IMR-90 (cell line): ENCODE measurements around the gene RAP1GAP2. TPM values are rescaled to one million over a fixed set of nuclear protein-coding genes. Genes with fewer than 3 reads are reported as not detected.

Experiments used
- ATAC-seq: fragments of 200-7000 bp; cut with Tn5 transposase; 2 replicates; pipeline ENCODE4 v1.9.1; 2020; ENCODE audit warnings: low read depth, mild to moderate bottlenecking, moderate library complexity
- BruUV-seq: library from RNA; stranded (reverse); fragments of 400-500 nt; replicated peaks from 2 replicates; lab custom pipeline; 2021; lab: Mats Ljungman, UMichigan
- CTCF ChIA-PET: fragments of 300-600 bp; formaldehyde crosslinking; extraction: SDS; loops from one replicate; lab custom pipeline; 2021; ENCODE audit warnings: antibody characterized with exemption; lab: Yijun Ruan, JAX
- POLR2A ChIA-PET: fragments of 300-600 bp; sonication (Branson Sonifier 250); formaldehyde crosslinking; loops from one replicate; lab custom pipeline; 2022; ENCODE audit warnings: antibody characterized with exemption; ENCODE audit not compliant: unreplicated experiment; lab: Charles Lee
- DNase-seq: peaks from one replicate; pipeline ENCODE4 v3.0.0; 2013
- H2AFZ ChIP-seq: replicated peaks from 2 replicates; pipeline ENCODE3; 2013; ENCODE audit warnings: low read length, mild to moderate bottlenecking; ENCODE audit not compliant: poor library complexity
- H2AK5ac ChIP-seq: 2 replicates; pipeline ENCODE4 v1.6.1; 2013; ENCODE audit warnings: low read depth, low read length, inconsistent platforms
- H2AK9ac ChIP-seq: replicated peaks from 2 replicates; pipeline ENCODE3; 2013; ENCODE audit warnings: mild to moderate bottlenecking, low read depth, low read length, moderate library complexity; ENCODE audit not compliant: poor library complexity
- H2BK120ac ChIP-seq: 2 replicates; pipeline ENCODE4 v1.6.1; 2013; ENCODE audit warnings: low read depth, low read length, inconsistent platforms
- H2BK15ac ChIP-seq: 3 replicates; pipeline ENCODE4 v1.6.1; 2013; ENCODE audit warnings: low read depth, low read length, inconsistent platforms
- H2BK20ac ChIP-seq: 2 replicates; pipeline ENCODE4 v1.6.1; 2013; ENCODE audit warnings: low read depth, mild to moderate bottlenecking, inconsistent platforms, low read length, moderate library complexity
- H2BK5ac ChIP-seq: 2 replicates; pipeline ENCODE4 v1.6.1; 2013; ENCODE audit warnings: mild to moderate bottlenecking, low read depth, low read length, inconsistent platforms; ENCODE audit not compliant: poor library complexity, severe bottlenecking
- H3K14ac ChIP-seq: replicated peaks from 2 replicates; pipeline ENCODE4 v1.6.1; 2013; ENCODE audit warnings: low read depth, low read length, inconsistent platforms
- H3K18ac ChIP-seq: 2 replicates; pipeline ENCODE4 v1.6.1; 2013; ENCODE audit warnings: low read depth, low read length, control low read depth
- H3K23ac ChIP-seq: 2 replicates; pipeline ENCODE4 v1.6.1; 2013; ENCODE audit warnings: low read depth, low read length, inconsistent platforms
- H3K27ac ChIP-seq: 2 replicates; pipeline ENCODE4 v1.5.1; 2013; ENCODE audit warnings: mild to moderate bottlenecking, control low read depth, low read length; ENCODE audit not compliant: insufficient read depth
- H3K27me3 ChIP-seq: 2 replicates; pipeline ENCODE4 v1.6.1; 2013; ENCODE audit warnings: low read length; ENCODE audit not compliant: control insufficient read depth, insufficient read depth
- H3K36me3 ChIP-seq: 2 replicates; pipeline ENCODE4 v1.6.1; 2013; ENCODE audit warnings: low read length, mixed read lengths; ENCODE audit not compliant: control insufficient read depth, insufficient read depth
- H3K4ac ChIP-seq: 2 replicates; pipeline ENCODE4 v1.6.1; 2013; ENCODE audit warnings: low read depth, low read length, inconsistent platforms
- H3K4me1 ChIP-seq: 2 replicates; pipeline ENCODE4 v1.6.1; 2013; ENCODE audit warnings: low read length, mixed read lengths; ENCODE audit not compliant: control insufficient read depth, insufficient read depth
- H3K4me2 ChIP-seq: 2 replicates; pipeline ENCODE4 v1.6.1; 2013; ENCODE audit warnings: low read depth, mild to moderate bottlenecking, control low read depth, low read length, moderate library complexity
- H3K4me3 ChIP-seq: 2 replicates; pipeline ENCODE4 v1.5.1; 2013; ENCODE audit warnings: low read depth, mild to moderate bottlenecking, control low read depth, low read length, moderate library complexity; ENCODE audit not compliant: insufficient read depth
- H3K56ac ChIP-seq: 2 replicates; pipeline ENCODE4 v1.6.1; 2013; ENCODE audit warnings: low read length, inconsistent platforms; ENCODE audit not compliant: insufficient read depth; ENCODE audit errors: extremely low read depth
- H3K79me1 ChIP-seq, 2 experiments: 2 replicates each; pipeline ENCODE4 v1.6.1; 2013; ENCODE audit warnings: low read length in 2 of 2, inconsistent platforms in 1 of 2, low read depth in 1 of 2
- H3K9ac ChIP-seq: 2 replicates; pipeline ENCODE4 v1.6.1; 2013; ENCODE audit warnings: low read depth, low read length, control low read depth
- H3K9me1 ChIP-seq: 2 replicates; pipeline ENCODE4 v1.6.1; 2013; ENCODE audit warnings: low read length, inconsistent platforms; ENCODE audit not compliant: insufficient read depth
- H3K9me3 ChIP-seq: 2 replicates; pipeline ENCODE4 v1.6.1; 2013; ENCODE audit warnings: low read length; ENCODE audit not compliant: control insufficient read depth, insufficient read depth
- H4K20me1 ChIP-seq: 2 replicates; pipeline ENCODE4 v1.6.1; 2013; ENCODE audit warnings: low read length, inconsistent platforms; ENCODE audit not compliant: insufficient read depth
- H4K5ac ChIP-seq: 2 replicates; pipeline ENCODE4 v1.6.1; 2013; ENCODE audit warnings: mild to moderate bottlenecking, low read depth, low read length, control low read depth
- H4K8ac ChIP-seq, 2 experiments: 2 replicates each; pipeline ENCODE4 v1.6.1; 2013; ENCODE audit warnings: low read depth in 2 of 2, low read length in 2 of 2, control low read depth in 1 of 2, inconsistent platforms in 1 of 2
- H4K91ac ChIP-seq: 2 replicates; pipeline ENCODE4 v1.6.1; 2013; ENCODE audit warnings: low read depth, low read length, inconsistent platforms; ENCODE audit not compliant: insufficient read depth
- BHLHE40 ChIP-seq: fragments of 150-350 bp; IDR thresholded peaks from 2 replicates; pipeline ENCODE4 v1.6.1; 2016; ENCODE audit warnings: mild to moderate bottlenecking, low read depth, low read length
- CEBPB ChIP-seq: IDR thresholded peaks from 2 replicates; pipeline ENCODE4 v1.6.1; 2012; ENCODE audit warnings: low read depth, low read length, improper control_type of control experiment
- CHD1 ChIP-seq: IDR thresholded peaks from 2 replicates; pipeline ENCODE4 v1.6.1; 2012; ENCODE audit warnings: low read depth, low read length, improper control_type of control experiment
- FOS ChIP-seq: fragments of 150-350 bp; IDR thresholded peaks from 2 replicates; pipeline ENCODE4 v1.6.1; 2016; ENCODE audit warnings: low read depth, low read length
- MAFK ChIP-seq: IDR thresholded peaks from 2 replicates; pipeline ENCODE4 v1.6.1; 2012; ENCODE audit warnings: low read depth, low read length, improper control_type of control experiment
- MAZ ChIP-seq: IDR thresholded peaks from 2 replicates; pipeline ENCODE4 v1.6.1; 2012; ENCODE audit warnings: low read depth, mild to moderate bottlenecking, low read length, improper control_type of control experiment, moderate library complexity, borderline replicate concordance
- MXI1 ChIP-seq: IDR thresholded peaks from 2 replicates; pipeline ENCODE4 v1.6.1; 2012; ENCODE audit warnings: low read depth, mild to moderate bottlenecking, low read length, moderate library complexity, borderline replicate concordance
- NFE2L2 ChIP-seq: fragments of 150-350 bp; IDR thresholded peaks from 2 replicates; pipeline ENCODE4 v1.6.1; 2016; ENCODE audit warnings: low read depth, mild to moderate bottlenecking, low read length
- POLR2A ChIP-seq: IDR thresholded peaks from 2 replicates; pipeline ENCODE4 v1.6.1; 2012; ENCODE audit warnings: mild to moderate bottlenecking, low read depth, low read length
- RAD21 ChIP-seq: IDR thresholded peaks from 2 replicates; pipeline ENCODE4 v1.6.1; 2012; ENCODE audit warnings: low read length, improper control_type of control experiment
- RCOR1 ChIP-seq: IDR thresholded peaks from 2 replicates; pipeline ENCODE4 v1.6.1; 2012; ENCODE audit warnings: mild to moderate bottlenecking, low read length, improper control_type of control experiment; ENCODE audit not compliant: insufficient replicate concordance
- RFX5 ChIP-seq: IDR thresholded peaks from 2 replicates; pipeline ENCODE4 v1.8.0; 2012; ENCODE audit warnings: low read depth, mild to moderate bottlenecking, low read length, moderate library complexity
- SMC3 ChIP-seq: fragments of 150-350 bp; IDR thresholded peaks from 2 replicates; pipeline ENCODE4 v1.6.1; 2016; ENCODE audit warnings: low read depth, mild to moderate bottlenecking, antibody characterized with exemption, low read length, moderate library complexity
- WGBS, 2 experiments: methylation state at CpG; one replicate each; pipeline versions ENCODE4 v1.1.5 to v1.1.7; 2013; ENCODE audit warnings: missing lambda C conversion rate in 2 of 2; ENCODE audit not compliant: insufficient read length in 1 of 2; ENCODE audit errors: extremely low coverage in 2 of 2; 5-methylcytosine and 5-hydroxymethylcytosine counted together
- dilution Hi-C: fragments of 300-500 bp; cut with HindIII; formaldehyde crosslinking; loops from one replicate; pipeline ENCODE4 v1.14.3; 2018; ENCODE audit warnings: low sequenced_read_pairs; ENCODE audit not compliant: unreplicated experiment
- in situ Hi-C: fragments of 300-500 bp; cut with MboI; formaldehyde crosslinking; loops from 3 replicates; pipeline ENCODE4 v1.14.3; 2019; ENCODE audit warnings: low sequenced_read_pairs, inconsistent platforms, mixed read lengths
- intact Hi-C: fragments of 100-400 bp; cut with micrococcal nuclease; formaldehyde crosslinking; loops from 2 replicates; pipeline ENCODE4 v1.10.0; 2022
- polyA plus RNA-seq, 3 experiments: library from polyadenylated mRNA; depleted of rRNA; stranded (reverse); fragments of >200 nt; gene quantifications; 2 replicates each; pipeline ENCODE4 v1.2.3, GENCODE V29; 2012; ENCODE audit warnings: low replicate concordance in 1 of 3
- total RNA-seq: library from RNA; depleted of rRNA; stranded (reverse); fragments of >200 nt; gene quantifications from 2 replicates; pipeline ENCODE4 v1.2.3, GENCODE V29; 2012
- TF ChIP-seq, protein P1 (sequence below): fragments of 150-350 bp; IDR thresholded peaks from 2 replicates; pipeline ENCODE4 v1.6.1; 2017; ENCODE audit warnings: mild to moderate bottlenecking, antibody characterized with exemption, low read length, low read depth
- TF ChIP-seq, protein P2 (sequence below): conservative IDR thresholded peaks from 2 replicates; pipeline ENCODE4 v1.5.1; 2012; ENCODE audit warnings: mild to moderate bottlenecking, low read depth, low read length, improper control_type of control experiment
- TF ChIP-seq, protein P3 (sequence below): fragments of 150-350 bp; IDR thresholded peaks from 2 replicates; pipeline ENCODE4 v1.6.1; 2016; ENCODE audit warnings: low read depth, mild to moderate bottlenecking, low read length, moderate library complexity, borderline replicate concordance

Gene RAP1GAP2
- total and polyA plus RNA-seq, 2 of the 4 experiments (the other 2 are of a cell fraction) = 5.7 to 7.5 TPM

DNA sequence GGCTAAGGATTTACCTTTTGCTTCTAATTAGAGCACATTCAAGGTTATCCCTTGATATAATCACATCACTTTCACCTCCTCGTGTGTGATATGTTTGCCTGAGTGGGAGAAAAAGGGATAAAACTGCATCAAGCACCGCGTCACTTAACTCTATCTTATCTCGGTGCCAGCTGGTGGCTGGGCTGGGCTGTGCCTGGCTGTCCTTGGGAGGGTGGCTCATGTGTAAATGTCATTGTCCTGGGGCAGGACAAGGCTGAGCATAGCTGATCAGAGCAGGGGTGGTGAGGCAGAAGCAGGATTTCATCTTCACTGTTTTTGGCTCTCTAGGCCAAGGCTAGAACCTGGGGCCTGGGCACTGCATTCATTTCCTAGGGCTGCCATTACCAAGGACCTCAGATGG lies 105.3 kb downstream of the RAP1GAP2 start:
- POLR2A ChIA-PET = no interaction called here

More for the DNA sequence above, 105.3 kb downstream of the RAP1GAP2 start:
- TF ChIP-seq CEBPB = no peak
- no peak for TF ChIP-seq RAD21
- TF ChIP-seq POLR2A = no peak
- TF ChIP-seq, protein P1, sequence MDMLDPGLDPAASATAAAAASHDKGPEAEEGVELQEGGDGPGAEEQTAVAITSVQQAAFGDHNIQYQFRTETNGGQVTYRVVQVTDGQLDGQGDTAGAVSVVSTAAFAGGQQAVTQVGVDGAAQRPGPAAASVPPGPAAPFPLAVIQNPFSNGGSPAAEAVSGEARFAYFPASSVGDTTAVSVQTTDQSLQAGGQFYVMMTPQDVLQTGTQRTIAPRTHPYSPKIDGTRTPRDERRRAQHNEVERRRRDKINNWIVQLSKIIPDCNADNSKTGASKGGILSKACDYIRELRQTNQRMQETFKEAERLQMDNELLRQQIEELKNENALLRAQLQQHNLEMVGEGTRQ = no peak
- TF ChIP-seq SMC3 = no peak
- no peak for TF ChIP-seq MAZ
- TF ChIP-seq RCOR1 = no peak
- TF ChIP-seq, protein P2, sequence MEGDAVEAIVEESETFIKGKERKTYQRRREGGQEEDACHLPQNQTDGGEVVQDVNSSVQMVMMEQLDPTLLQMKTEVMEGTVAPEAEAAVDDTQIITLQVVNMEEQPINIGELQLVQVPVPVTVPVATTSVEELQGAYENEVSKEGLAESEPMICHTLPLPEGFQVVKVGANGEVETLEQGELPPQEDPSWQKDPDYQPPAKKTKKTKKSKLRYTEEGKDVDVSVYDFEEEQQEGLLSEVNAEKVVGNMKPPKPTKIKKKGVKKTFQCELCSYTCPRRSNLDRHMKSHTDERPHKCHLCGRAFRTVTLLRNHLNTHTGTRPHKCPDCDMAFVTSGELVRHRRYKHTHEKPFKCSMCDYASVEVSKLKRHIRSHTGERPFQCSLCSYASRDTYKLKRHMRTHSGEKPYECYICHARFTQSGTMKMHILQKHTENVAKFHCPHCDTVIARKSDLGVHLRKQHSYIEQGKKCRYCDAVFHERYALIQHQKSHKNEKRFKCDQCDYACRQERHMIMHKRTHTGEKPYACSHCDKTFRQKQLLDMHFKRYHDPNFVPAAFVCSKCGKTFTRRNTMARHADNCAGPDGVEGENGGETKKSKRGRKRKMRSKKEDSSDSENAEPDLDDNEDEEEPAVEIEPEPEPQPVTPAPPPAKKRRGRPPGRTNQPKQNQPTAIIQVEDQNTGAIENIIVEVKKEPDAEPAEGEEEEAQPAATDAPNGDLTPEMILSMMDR = no peak
- TF ChIP-seq CHD1 = no peak
- TF ChIP-seq MXI1 = no peak
- no peak for TF ChIP-seq BHLHE40
- TF ChIP-seq RFX5 = no peak
- TF ChIP-seq NFE2L2 = no peak
- TF ChIP-seq FOS = no peak
- no peak for TF ChIP-seq MAFK
- TF ChIP-seq, protein P3, sequence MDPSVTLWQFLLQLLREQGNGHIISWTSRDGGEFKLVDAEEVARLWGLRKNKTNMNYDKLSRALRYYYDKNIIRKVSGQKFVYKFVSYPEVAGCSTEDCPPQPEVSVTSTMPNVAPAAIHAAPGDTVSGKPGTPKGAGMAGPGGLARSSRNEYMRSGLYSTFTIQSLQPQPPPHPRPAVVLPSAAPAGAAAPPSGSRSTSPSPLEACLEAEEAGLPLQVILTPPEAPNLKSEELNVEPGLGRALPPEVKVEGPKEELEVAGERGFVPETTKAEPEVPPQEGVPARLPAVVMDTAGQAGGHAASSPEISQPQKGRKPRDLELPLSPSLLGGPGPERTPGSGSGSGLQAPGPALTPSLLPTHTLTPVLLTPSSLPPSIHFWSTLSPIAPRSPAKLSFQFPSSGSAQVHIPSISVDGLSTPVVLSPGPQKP = no peak
- Histone ChIP-seq H2AK9ac (no peak overlapping the region), H4K8ac (no peak overlapping the region), H4K5ac (no peak overlapping the region), H4K20me1 (peaks cover 3% of the 10 kb centered on the region; the same call in 1 of the 2 replicates), H2AK5ac (no peak overlapping the region), H3K9me1 (no peaks in the 10 kb centered on the region), H3K27ac (no peak overlapping the region), H3K36me3 (no peaks in the 10 kb centered on the region), H3K4ac (no peak overlapping the region), H3K79me1 (peaks cover 0 to 3% of the 10 kb centered on the region in 2 experiments; a peak in 3 of 4 replicates), H3K9me3 (peaks cover 2% of the 10 kb centered on the region; the same call in 1 of the 2 replicates), H3K4me1 (peaks cover 2% of the 10 kb centered on the region; the same call in 1 of the 2 replicates), H3K9ac (no peak overlapping the region), H2BK15ac (no peak overlapping the region), H2BK120ac (no peak overlapping the region), H3K23ac (no peak overlapping the region), H2BK5ac (no peak overlapping the region), H3K4me3 (no peak overlapping the region), H3K27me3 (no peaks in the 10 kb centered on the region), H3K18ac (no peak overlapping the region), H2AFZ (no peak overlapping the region), H2BK20ac (no peak overlapping the region), H3K14ac (no peak overlapping the region), H3K56ac (no peak overlapping the region), H3K4me2 (no peak overlapping the region), H4K91ac (no peak overlapping the region)
- dilution Hi-C loops = no loop called here
- in situ Hi-C loops = no loop called here
- BruUV-seq = no TSS peak
- DNase-seq = no peak
- no CpG with 5 or more reads among the region's 4 CpGs for whole genome bisulfite sequencing, 2 experiments
- intact Hi-C loops = no loop called here
- CTCF ChIA-PET = no interaction called here
- no peak for ATAC-seq
